Activated T-cell treated with anti-CD3 and anti-CD28 coated beads, Interleukin-2, amount 50 U/mL, for 24 hours (primary cell): ENCODE results near the gene PPP4R4.
"Not testable (repeated sequence)": the region's sequence is repeated elsewhere in the genome, so short reads cannot be mapped to it uniquely, and the experiment has no call there.

ENCODE experiments used
- DNase-seq: peaks from one replicate; pipeline ENCODE4 v3.0.0-alpha.2; 2020
- H3K27ac Mint-ChIP-seq: 2 replicates; pipeline ENCODE4 v1.8.0; 2020; ENCODE audit warnings: mild to moderate bottlenecking, mixed read lengths
- H3K27me3 Mint-ChIP-seq: 2 replicates; pipeline ENCODE4 v1.8.0; 2020; ENCODE audit warnings: mixed read lengths
- H3K36me3 Mint-ChIP-seq: 2 replicates; pipeline ENCODE4 v1.8.0; 2020; ENCODE audit warnings: low read depth, mixed read lengths
- H3K4me1 Mint-ChIP-seq: 2 replicates; pipeline ENCODE4 v1.8.0; 2020; ENCODE audit warnings: low read depth, mixed read lengths
- H3K4me3 Mint-ChIP-seq: 2 replicates; pipeline ENCODE4 v1.8.0; 2020; ENCODE audit warnings: mild to moderate bottlenecking, moderate library complexity, mixed read lengths
- H3K9me3 Mint-ChIP-seq: 2 replicates; pipeline ENCODE4 v1.8.0; 2020; ENCODE audit warnings: mixed read lengths

PPP4R4 gene

DNA sequence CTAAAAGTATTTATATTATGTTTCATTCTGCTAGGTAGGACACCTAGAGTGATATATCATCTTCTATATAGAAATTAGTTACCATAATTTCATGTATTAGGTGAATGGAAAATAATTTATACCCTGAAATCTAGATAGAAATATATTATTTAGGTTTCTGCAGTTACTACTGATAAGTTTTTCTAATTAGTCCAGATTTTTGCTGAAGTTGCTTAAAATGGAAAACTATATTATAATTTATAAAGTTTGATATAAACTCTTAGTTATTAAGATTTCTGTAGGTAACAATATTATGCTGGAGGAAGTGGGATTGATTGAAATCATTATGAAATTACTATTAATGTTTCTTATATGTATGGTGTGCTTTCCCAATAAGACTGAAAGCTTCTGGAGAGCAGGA lies 62.9 kb downstream of the PPP4R4 start:
- Mint-ChIP-seq H3K27ac (no peak overlapping the region), H3K36me3 (peaks cover 2% of the 10 kb centered on the region), H3K4me1 (peaks cover 7% of the 10 kb centered on the region), H3K4me3 (no peak overlapping the region), H3K9me3 (no peaks in the 10 kb centered on the region), H3K27me3 (peaks cover 8% of the 10 kb centered on the region)
- DNase-seq: no peak

DNA sequence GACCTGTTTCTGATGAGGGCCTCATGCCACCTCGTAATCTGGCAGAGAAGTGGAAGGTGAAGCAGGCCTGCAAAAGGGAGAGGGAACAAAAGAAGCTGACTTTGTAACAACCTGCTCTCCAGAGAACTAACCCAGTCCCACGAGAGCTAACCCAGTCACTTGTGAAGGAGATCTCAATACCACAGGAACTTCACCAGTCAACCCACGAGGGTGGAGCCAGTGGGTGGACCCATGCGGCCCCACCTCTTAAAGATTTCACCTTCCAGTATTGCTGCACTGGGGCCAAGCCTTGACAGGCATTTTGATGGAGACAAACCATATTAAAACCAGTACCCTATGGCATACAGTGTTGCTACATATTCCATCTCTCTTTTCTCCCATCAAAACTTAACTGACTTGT lies 63.9 kb downstream of the PPP4R4 start:
- no peak overlapping the region for H3K27ac Mint-ChIP-seq
- peaks cover 8% of the 10 kb centered on the region for H3K27me3 Mint-ChIP-seq
- H3K9me3 Mint-ChIP-seq: no peaks in the 10 kb centered on the region
- H3K4me1 Mint-ChIP-seq: peaks cover 7% of the 10 kb centered on the region
- H3K36me3 Mint-ChIP-seq: peaks cover 2% of the 10 kb centered on the region
- no peak overlapping the region for H3K4me3 Mint-ChIP-seq
- DNase-seq: no peak

DNA sequence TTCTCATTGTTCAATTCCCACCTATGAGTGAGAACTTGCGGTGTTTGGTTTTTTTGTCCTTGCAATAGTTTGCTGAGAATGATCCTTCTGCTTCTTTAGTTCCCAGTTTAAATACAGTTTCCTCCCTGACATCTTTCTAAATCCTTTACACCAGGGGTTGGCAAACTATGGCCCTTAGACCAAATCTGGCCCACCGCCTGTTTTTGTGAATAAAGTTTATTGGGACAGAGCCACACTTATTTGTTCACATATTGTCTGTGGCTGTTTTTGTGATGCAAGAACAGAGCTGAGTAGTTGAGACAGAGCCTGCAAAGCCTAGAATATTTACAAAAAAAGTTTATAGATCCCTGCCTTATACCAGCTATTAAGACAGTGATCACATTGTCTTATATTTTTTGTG lies 65.3 kb downstream of the PPP4R4 start:
- Mint-ChIP-seq H3K4me1 (peaks cover 7% of the 10 kb centered on the region), H3K36me3 (peaks cover 2% of the 10 kb centered on the region), H3K27me3 (peaks cover 8% of the 10 kb centered on the region), H3K4me3 (no peak overlapping the region), H3K27ac (no peak overlapping the region), H3K9me3 (no peaks in the 10 kb centered on the region)
- DNase-seq: no peak

DNA sequence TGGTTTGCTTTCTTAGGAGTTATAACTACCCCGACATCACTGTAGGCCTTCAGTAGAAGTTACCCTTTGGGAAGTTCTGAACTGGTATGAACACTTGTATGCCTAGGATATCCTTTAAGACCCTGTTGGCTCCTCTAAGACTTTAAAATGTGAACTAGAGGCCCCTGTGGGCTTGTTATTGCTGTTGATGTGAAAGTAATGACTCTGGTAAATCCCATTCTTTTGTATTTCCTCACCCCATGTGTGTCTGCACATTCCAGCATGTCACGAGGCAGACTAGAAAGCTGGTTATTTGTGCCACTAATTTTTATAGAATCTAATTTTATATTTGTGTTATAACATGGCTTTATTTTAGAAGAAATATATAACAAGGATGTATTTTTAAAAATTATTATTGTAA lies 70.1 kb downstream of the PPP4R4 start:
- Mint-ChIP-seq H3K4me1 (no peaks in the 10 kb centered on the region), H3K36me3 (peaks cover 5% of the 10 kb centered on the region), H3K9me3 (no peaks in the 10 kb centered on the region), H3K27me3 (peaks cover 3% of the 10 kb centered on the region), H3K4me3 (no peak overlapping the region), H3K27ac (no peak overlapping the region)
- no peak for DNase-seq

DNA sequence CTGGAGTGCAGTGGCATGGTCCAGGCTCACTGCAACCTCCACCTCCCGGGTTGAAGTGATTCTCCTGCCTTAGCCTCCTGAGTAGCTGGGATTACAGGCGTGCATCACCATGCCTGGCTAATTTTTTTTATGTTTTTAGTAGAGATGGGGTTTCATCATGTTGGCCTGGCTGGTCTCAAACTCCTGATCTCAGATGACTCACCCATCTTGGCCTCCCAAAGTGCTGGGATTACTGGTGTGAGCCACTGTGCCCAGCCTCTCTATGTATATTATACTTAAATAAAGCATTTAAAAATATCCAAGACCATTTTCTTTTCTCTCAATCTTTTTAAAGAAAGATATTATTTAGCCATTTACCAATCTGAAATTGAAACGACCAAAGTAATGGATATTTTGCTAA lies 90.1 kb downstream of the PPP4R4 start:
- DNase-seq, H3K27ac Mint-ChIP-seq, H3K4me3 Mint-ChIP-seq, H3K4me1 Mint-ChIP-seq: not testable (repeated sequence)
- peaks cover 18% of the 10 kb centered on the region for H3K36me3 Mint-ChIP-seq
- peaks cover 12% of the 10 kb centered on the region for H3K9me3 Mint-ChIP-seq
- H3K27me3 Mint-ChIP-seq: peaks cover 11% of the 10 kb centered on the region

DNA sequence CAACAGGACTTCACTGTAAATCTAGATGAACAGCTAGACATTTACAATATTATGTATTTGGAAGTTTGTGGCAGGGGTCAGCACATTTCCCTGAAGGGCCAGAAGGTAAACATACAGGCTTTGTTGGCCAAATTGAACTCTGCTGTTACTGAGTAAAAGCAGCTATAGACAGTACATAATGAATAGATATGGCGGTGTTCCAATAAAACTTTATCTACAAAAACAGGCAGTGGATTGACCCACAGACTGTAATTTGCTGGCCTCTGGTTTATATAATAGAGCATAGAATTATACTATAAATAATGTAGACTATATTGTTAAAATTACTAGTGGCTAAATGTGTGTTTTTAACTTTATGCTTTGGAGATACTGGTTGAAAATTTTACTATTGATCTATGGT lies 93.2 kb downstream of the PPP4R4 start:
- Mint-ChIP-seq H3K4me1 (no peaks in the 10 kb centered on the region), H3K4me3 (no peak overlapping the region), H3K27me3 (peaks cover 12% of the 10 kb centered on the region), H3K27ac (no peak overlapping the region), H3K36me3 (peaks cover 5% of the 10 kb centered on the region), H3K9me3 (peaks cover 8% of the 10 kb centered on the region)
- no peak for DNase-seq

DNA sequence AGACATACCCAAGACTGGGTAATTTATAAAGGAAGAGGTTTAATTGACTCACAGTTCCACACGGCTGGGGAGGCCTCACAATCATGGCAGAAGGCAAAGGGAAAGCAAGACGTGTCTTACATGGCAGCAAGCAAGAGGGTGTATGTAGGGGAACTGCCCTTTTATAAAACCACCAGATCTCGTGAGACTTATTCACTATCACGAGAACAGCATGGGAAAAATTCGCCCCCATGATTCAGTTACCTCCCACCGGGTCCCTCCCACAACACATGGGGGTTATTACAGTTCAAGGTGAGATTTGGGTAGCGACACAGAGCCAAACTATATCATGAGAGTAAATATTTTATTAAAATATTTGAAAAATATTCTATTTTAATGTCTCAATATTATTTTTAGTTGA lies 94.5 kb downstream of the PPP4R4 start:
- not testable (repeated sequence) for H3K4me1 Mint-ChIP-seq, H3K9me3 Mint-ChIP-seq, DNase-seq, H3K36me3 Mint-ChIP-seq, H3K4me3 Mint-ChIP-seq, H3K27ac Mint-ChIP-seq
- peaks cover 12% of the 10 kb centered on the region for H3K27me3 Mint-ChIP-seq

DNA sequence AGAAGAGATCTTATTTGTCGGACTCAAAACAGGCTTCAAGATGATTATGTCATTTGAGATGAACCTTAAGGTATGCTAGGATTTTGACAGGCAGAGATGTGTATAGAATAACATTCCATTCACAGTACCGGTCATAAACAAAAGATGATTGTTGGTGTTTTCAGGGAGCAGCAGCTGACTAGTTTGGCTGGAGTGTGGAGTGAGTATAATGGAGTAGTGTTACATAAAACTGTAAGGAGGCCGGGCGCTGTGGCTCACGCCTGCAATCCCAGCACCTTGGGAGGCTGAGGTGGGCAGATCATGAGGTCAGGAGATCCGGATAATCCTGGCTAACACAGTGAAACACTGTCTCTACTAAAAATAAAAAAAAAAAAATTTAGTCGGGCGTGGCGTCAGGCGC lies 95.0 kb downstream of the PPP4R4 start:
- Mint-ChIP-seq H3K4me1 (no peaks in the 10 kb centered on the region), H3K4me3 (no peak overlapping the region), H3K27ac (no peak overlapping the region), H3K9me3 (no peaks in the 10 kb centered on the region), H3K27me3 (peaks cover 12% of the 10 kb centered on the region), H3K36me3 (no peaks in the 10 kb centered on the region)
- DNase-seq: no peak

DNA sequence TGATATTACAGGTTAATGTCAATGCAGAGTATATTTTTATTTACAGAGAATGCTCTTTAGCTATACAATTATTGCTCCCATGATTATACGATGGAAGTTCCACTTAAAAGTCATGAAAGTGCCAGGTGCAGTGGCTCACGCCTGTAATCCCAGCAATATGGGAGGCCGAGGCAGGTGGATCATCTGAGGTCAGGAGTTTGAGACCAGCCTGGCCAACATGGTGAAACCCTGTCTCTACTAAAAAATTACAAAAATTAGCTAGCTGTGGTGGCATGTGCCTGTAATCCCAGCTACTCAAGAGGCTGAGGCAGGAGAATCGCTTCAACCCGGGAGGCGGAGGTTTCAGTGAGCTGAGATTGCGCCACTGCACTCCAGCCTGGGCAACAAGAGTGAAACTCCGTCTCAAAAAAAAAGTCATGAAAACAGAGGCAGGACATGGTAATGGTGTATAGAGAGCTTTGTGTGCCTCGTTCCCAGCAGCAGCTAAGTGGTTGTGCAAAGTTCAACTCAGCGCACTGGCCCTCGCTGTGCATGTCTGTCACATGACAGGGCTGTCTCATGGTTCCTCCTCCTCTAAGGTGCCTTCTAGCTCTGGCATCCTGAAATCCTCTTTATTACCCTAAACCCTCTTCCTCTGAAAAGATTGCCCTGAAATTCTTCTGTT lies 102.9 kb downstream of the PPP4R4 start:
- not testable (repeated sequence) for H3K4me3 Mint-ChIP-seq, H3K9me3 Mint-ChIP-seq, DNase-seq, H3K27ac Mint-ChIP-seq, H3K36me3 Mint-ChIP-seq, H3K27me3 Mint-ChIP-seq, H3K4me1 Mint-ChIP-seq

DNA sequence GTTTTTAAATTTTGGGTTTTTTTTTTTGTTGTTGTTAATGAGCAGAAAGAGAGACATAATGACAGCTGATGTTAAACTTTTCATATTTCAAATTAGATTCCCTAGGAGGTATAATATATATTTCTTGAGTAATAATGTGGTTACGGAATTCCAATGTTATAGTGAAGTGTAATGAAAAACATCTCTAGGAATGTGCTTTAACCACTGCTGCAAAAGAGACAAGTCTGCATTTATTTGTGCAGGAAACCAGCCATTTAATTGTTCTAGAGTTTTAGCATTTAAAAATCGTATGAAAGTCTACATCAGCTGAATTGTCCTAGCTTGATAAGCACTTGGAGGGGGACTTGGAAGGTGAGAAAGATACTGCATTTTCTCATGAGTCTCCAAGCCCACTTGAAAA lies 104.6 kb downstream of the PPP4R4 start:
- Mint-ChIP-seq H3K36me3 (no peaks in the 10 kb centered on the region), H3K9me3 (no peaks in the 10 kb centered on the region), H3K4me1 (no peaks in the 10 kb centered on the region), H3K27ac (no peak overlapping the region), H3K4me3 (no peak overlapping the region), H3K27me3 (peaks cover 3% of the 10 kb centered on the region)
- DNase-seq: no peak

DNA sequence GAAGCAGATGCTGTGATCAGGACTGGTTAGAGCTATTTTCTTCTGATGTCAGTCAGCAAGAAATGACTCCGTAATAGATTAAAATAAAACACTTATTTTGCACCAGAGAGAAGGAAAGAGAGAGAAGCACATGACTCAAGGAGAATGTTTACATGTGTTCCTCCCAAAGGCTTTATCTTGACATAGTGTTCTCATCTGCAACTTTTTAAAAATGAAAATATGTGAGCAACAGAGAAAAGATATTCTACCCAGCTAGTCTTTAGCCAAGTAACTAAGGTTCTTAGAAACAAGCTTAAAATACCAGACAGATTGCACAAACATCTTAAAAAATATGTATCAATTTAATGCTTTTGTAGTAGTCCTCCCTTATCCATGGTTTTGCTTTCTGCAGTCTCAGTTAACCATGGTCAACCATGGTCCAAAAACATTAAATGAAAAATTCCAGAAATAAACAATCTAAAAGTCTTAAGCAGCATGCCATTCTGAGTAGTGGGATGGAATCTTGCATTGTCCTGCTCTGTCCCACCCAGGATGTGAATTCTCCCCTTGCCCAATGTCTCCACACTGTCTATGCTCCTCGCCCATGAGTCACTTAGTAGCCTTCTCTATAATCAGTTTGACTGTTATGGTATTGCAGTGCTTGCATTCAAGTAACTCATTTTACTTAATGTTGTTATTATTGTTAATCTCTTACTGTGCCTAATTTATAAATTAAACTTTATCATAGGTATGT lies 109.0 kb downstream of the PPP4R4 start:
- Mint-ChIP-seq H3K4me3 (no peak overlapping the region), H3K9me3 (no peaks in the 10 kb centered on the region), H3K27me3 (peaks cover 5% of the 10 kb centered on the region), H3K4me1 (no peaks in the 10 kb centered on the region), H3K36me3 (no peaks in the 10 kb centered on the region), H3K27ac (no peak overlapping the region)
- DNase-seq: no peak

DNA sequence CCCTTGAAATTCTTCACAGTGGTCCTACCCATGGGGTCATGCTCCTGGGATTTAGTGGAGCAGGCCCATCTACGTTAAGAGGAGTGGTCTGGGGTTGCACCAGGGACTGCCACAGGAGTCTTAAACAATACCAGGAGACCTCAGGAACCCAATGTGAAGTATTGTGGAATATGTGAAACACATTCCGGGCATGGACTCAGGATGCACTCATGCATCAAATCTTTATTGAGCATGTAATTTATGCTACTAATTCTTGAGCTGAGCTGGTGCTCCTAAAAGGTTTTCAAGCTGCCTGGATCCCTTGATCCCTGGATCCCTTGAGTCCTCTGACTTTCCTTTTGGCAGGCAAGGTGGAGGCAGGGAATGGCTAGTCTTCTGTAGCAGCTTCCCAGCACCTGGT lies 110.1 kb downstream of the PPP4R4 start:
- no peak overlapping the region for H3K27ac Mint-ChIP-seq
- H3K4me3 Mint-ChIP-seq: no peak overlapping the region
- H3K9me3 Mint-ChIP-seq: no peaks in the 10 kb centered on the region
- no peaks in the 10 kb centered on the region for H3K36me3 Mint-ChIP-seq
- H3K4me1 Mint-ChIP-seq: no peaks in the 10 kb centered on the region
- DNase-seq: no peak
- H3K27me3 Mint-ChIP-seq: peaks cover 5% of the 10 kb centered on the region

DNA sequence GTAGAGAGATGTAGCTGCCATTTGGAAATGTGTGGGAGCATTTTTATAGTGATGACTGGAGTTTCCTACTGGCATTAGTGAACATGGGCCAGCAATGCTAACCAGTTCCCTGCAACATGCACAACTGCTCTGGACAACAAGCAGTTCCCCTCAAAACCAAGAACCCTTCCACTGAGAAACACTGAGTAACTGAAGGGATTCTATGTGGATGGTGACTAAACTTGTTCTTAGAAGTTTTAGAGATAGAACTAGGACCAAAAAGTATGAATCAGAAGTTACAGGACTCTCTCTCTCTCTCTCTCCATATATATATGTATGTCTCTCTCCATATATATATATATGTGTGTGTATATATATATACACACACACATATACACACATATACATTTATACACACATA lies 111.0 kb downstream of the PPP4R4 start:
- DNase-seq: no peak
- Mint-ChIP-seq H3K9me3 (no peaks in the 10 kb centered on the region), H3K4me3 (no peak overlapping the region), H3K4me1 (no peaks in the 10 kb centered on the region), H3K27me3 (peaks cover 5% of the 10 kb centered on the region), H3K27ac (no peak overlapping the region), H3K36me3 (no peaks in the 10 kb centered on the region)

DNA sequence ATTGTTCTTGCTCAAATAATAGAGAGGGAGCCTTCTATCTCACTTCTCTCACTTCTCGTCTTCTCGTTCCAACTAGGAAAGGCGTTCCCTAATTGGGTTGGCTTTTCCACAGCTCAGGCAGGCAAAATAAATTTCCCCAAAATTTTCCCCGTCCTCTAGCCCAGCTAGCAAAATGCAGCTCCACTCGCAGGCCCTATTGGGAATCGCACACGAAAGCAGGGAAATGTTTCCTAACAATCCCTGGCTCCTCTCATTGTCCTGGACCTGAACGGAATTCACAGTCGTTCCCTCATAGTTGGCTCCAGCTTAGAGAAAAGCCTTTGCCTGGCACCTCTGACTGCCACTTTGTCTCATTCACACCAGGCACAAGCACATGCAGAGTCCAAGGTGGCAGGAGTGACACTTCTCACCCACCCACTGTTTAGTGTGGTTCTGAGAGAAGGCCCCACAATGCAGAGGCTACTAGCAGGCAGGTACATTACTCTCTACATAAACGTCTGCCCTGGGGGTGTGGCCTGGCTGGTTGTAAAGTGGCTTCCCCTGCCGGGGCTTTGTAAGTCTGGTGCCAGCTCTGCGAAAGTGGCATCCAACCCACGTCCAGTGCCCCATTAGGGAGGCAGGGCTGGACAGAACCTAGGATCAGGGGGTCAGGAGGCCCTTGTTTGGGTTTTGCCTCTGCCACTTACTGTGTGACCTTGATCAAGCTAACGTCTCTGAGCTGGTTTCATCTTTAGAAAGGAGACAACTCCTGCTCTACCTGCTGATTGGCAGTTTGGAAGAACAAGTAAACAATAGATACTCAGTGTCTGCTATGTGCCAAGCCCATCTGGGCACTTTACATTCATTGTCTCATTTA lies 114.7 kb downstream of the PPP4R4 start:
- Mint-ChIP-seq H3K4me1 (no peaks in the 10 kb centered on the region), H3K4me3 (no peak overlapping the region), H3K27ac (no peak overlapping the region), H3K27me3 (peaks cover 2% of the 10 kb centered on the region), H3K9me3 (no peaks in the 10 kb centered on the region), H3K36me3 (no peaks in the 10 kb centered on the region)
- DNase-seq: no peak

DNA sequence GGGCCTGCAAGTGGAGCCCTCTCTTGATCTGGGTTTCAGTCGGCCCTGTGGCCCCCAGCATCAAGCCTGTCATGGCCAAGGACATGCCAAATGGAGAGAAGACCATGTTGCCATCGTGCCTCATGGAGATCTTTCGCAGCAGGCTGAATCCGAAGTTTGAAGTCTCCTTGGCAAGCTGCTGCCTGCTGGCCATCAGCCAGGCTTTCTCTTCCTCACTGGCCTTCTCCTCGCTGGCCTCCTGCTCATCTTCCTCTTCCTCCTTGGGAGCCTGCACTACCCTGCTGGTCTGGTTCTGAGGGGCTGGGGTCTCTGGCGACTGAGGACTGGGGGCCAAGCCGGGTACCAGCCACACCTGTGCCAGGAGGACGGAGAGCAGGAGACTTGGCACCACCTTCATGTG lies 116.1 kb downstream of the PPP4R4 start:
- H3K27ac Mint-ChIP-seq: no peak overlapping the region
- no peaks in the 10 kb centered on the region for H3K4me1 Mint-ChIP-seq
- no peaks in the 10 kb centered on the region for H3K9me3 Mint-ChIP-seq
- no peaks in the 10 kb centered on the region for H3K36me3 Mint-ChIP-seq
- peaks cover 9% of the 10 kb centered on the region for H3K27me3 Mint-ChIP-seq
- no peak for DNase-seq
- H3K4me3 Mint-ChIP-seq: no peak overlapping the region
